ENCODE data around the gene ICAM5.
"Not testable (repeated sequence)": the region's sequence is repeated elsewhere in the genome, so short reads cannot be mapped to it uniquely, and the experiment has no call there.

Gene ICAM5

GRCh38 chr19:10321417-10321797 is 31.7 kb downstream of the ICAM5 start:
- no peak for DNase-seq

DNA sequence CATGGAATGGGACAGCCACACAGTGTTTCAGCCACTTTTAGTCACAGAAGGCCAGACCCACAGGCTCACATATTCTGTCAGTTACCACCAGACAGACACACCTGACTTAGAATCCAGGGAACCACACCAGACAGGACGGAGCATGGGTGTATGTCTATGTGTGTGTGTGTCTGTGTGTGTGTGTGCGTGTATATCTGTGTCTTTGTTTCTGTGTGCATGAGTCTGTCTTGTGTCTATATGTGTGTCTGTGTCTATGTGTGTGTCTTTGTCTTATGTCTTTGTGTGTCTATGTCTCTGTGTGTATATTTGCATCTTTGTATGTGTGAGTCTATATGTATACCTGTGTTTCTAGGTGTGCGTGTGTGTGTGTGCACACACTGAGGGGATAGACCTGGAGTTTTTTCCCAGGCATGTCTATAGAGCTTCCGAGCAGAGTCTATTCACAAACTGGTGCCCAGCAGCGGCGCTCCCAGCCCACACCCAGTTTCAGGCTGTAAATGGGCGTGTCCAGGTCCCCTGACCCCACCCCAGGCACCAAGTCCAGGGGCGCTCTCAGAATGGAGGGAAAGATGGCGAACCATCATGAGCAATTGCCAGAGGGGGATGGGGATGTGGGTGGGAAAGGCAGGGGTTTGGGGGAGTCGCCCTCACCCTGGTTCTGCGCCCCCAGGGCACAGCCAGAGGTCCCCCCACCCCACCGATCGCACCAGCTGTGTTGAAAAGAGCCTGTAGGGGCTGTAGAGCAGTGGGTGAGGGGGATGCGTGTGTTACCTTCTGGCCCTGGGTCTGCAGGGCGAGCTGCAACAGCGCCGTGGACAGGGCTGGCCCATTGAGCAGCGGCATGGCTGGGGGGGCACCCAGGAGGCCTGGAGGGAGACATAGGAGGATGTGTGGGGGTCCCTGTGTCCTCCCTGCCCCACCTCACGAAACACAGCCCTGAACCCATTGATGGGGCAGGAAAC is 32.4 kb downstream of the ICAM5 start:
- DNase-seq: no peak

DNA sequence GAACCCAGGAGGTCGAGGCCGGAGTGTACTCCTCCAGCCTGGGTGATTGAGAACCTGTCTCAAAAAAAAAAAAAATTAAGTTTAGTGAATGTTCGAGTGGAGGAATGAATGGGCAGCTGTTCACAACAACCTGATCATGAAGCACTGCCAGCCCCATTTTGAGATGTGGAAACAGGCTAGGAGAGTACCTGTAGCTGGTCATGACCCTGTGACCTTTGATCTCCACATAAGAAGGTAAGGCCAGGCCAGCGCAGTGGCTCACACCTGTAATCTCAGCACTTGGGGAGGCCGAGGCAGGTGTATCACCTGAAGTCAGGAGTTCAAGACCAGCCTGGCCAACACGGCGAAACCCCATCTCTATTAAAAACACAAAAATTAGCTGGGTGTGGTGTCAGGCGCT is 36.0 kb downstream of the ICAM5 start:
- no peak for DNase-seq

- DNase-seq: no peak
Measured at GRCh38 chr19:10327793-10328192, 38.0 kb downstream of the ICAM5 start.

GRCh38 chr19:10328558-10329429 is 39.0 kb downstream of the ICAM5 start:
- no peak for DNase-seq

DNA sequence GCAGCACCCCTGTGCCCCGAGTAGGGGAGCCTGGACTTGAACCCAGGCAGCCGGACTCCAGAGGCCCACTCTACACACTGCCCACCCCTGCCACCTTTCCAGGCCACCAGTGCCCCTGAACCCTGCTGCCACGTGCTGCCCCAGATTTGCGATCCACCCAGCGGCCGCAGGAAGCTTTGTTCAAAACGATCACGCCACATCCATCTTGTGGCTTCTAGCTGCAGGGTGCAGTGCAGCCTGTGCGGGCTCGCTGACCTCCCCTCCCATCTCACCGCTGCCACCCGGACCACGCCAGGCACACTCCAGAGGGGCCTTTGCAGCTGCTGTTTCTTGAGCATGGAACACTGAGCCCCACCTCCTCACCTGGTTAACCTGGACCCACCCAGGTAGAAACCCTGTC is 39.8 kb downstream of the ICAM5 start:
- no peak for DNase-seq

DNA sequence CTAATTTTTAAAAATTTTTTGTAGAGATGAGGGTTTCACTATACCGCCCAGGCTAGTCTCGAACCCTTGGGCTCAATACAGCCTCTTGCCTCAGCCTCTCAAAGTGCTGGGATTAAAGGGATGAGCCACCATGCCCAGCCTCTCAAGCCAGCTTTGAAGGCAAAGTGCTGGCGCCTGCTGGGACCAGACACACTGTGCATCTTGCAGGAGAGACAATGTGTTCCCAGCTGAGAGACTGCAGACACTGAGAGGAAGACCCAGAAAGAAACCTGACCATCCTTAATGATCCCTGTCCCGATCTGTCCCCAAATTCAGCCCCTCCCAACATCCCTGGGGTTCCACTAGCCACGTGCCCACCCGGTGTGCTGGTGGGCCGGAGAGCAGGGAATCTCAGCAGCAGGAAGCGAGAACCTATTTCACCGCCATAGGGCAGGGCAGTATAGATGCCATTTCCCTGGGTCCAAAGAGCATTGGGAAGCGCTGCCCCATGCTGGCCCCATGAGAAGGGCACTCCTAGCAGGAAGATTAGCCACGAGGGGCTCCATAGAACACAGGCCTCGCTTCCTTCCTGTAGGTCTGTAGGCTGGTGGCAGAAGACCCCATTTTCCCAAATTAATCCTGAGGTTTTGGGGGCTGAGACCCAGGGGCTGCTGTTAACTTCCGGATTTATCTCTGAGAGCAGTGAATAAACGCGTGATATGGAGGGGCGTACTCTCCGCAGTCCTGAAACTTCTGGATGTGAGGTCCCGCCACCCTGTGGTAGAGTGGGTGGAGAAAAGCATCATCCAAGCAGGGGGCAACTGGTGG is 42.6 kb downstream of the ICAM5 start:
- DNase-seq: no peak

GRCh38 chr19:10332965-10333757 is 43.4 kb downstream of the ICAM5 start, which contains the start of gene RAVER1:
RAVER1 (minus strand) TSS chr19:10333529; CDS start chr19:10333507, 22 bp downstream.
- peak; percentile 77 for DNase-seq

GRCh38 chr19:10333758-10334587 is 44.2 kb downstream of the ICAM5 start:
- no peak for DNase-seq

DNA sequence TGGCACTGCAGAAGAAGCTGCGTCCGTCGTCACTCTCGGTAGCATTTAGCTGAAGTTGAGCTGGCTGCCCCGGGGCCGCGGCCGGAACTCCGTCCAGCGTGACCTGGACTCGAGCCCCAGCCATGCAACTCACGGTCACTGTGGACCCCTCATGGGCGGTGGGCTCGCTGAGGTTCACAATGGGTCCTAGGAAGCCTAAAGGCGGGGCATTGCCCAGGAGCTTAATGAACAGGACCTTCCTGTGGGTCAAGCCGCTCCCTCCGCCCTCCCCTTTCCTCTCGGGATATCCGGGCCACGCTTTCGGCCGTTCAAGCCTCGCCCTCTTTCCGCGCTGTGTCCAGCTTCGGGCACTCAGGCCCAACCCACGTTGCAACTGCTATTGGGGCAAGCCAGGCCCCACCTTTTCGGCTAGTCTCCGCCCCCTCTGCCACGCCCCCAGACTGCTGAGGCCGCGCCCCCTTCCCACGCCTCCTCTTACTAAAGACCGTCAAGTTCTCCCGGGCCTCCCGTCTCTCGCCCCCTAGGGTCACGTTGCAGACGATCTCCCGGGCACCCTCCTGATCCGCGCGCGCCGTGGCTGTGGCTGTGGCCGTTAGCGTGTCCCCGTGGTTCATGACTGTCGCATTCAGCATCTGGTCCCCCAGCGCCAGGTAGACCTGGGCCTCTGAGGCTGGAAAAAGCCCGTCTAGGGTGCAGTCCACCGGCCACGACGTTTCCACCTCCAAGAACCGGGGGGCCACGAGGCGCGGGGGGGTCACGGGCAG is 45.0 kb downstream of the ICAM5 start:
- no peak for DNase-seq

- no peak for DNase-seq
Measured at GRCh38 chr19:10335352-10335985, 45.7 kb downstream of the ICAM5 start.

- DNase-seq: not testable (repeated sequence)
Measured at GRCh38 chr19:10336725-10337124, 47.0 kb downstream of the ICAM5 start.

DNA sequence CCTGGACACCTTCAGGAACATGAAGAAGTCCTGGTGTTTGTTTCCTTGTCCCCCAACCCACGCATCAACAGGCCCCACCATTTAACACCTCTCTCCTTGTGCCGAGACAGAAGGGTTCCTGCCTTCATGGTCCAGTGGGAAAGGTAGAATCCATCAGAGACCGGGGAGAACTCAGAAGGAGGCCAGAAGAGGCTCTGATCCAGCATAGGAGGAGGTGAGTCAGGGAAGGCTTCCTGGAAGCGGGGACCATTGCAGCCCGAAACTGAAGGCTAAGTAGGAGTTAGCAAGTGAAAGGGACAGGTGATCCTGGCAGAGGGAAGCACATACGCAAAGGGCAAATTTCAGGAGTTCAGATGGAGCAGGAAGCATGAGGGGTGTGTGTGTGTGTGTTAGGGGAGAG is 49.2 kb downstream of the ICAM5 start:
- DNase-seq: no peak

GRCh38 chr19:10339380-10339960 is 49.7 kb downstream of the ICAM5 start, which contains the start of gene ICAM3:
ICAM3 (minus strand) TSS chr19:10339624; CDS start chr19:10339614, 10 bp downstream.
- no peak for DNase-seq

DNA sequence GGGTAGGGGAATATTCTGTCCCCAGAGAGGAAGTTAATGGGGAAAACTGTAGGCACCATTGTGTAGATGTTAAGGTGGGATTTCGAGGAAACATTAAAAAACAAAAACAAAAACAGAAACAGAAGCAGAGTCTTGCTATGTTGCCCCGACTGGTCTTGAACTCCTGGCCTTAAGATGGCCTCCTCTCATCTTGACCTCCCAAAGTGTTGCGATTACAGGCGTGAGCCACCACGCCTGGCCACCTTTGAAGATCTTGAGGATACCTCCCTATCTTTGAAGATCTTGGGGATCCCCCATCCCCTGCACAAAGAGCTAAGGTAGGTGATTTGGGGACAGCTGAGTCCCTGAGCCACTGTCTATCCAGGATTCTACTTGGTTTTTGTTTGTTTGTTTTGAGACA is 50.2 kb downstream of the ICAM5 start:
- DNase-seq: no peak

DNA sequence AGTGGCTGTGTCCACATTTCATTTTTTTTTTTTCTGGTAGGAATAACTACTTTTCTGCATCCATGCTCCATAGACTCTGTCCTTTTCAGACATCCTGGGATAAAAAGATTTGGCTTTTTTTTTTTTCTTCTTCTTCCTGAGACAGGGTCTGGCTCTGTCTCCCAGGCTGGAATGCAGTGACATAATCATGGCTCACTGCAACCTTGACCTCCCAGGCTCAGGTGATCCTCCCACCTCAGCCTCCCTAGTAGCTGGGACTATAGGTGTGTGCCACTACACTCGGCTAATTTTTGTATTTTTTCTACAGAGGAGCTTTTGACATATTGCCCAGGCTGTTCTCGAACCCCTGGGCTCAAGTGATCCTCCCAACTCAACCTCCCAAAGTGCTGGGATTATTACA is 53.7 kb downstream of the ICAM5 start:
- DNase-seq: no peak

GRCh38 chr19:10344780-10345179 is 55.0 kb downstream of the ICAM5 start:
- DNase-seq: no peak

All from NCI-H524 treated with DMSO at 0.1 percent for 48 hours (cell line).